Smooth muscle cell (in vitro differentiated cells): ENCODE data around the gene C16orf87. TPM values are rescaled to one million over a fixed set of nuclear protein-coding genes. Genes with fewer than 3 reads are reported as not detected.
"Not testable (repeated sequence)": the region's sequence is repeated elsewhere in the genome, so short reads cannot be mapped to it uniquely, and the experiment has no call there.

Source experiments
- DNase-seq: peaks from one replicate; lab custom pipeline; 2025; ENCODE audit not compliant: unreplicated experiment; lab: John Stamatoyannopoulos, UW
- H2AFZ ChIP-seq: fragments of 200-600 bp; sonication (generic); 2 replicates; pipeline ENCODE4 v1.6.0; 2016; ENCODE audit warnings: antibody characterized with exemption, low read depth, mild to moderate bottlenecking
- H3F3A ChIP-seq: fragments of 200-600 bp; sonication (generic); 2 replicates; pipeline ENCODE4 v1.6.0; 2017; ENCODE audit warnings: antibody characterized with exemption, low read depth
- H3K27ac ChIP-seq: fragments of 200-600 bp; sonication (generic); 2 replicates; pipeline ENCODE4 v1.5.1; 2016; ENCODE audit warnings: low read depth, mild to moderate bottlenecking
- H3K27me3 ChIP-seq: fragments of 200-600 bp; sonication (generic); 2 replicates; pipeline ENCODE4 v1.6.1; 2016; ENCODE audit warnings: low read depth, mild to moderate bottlenecking
- H3K36me3 ChIP-seq: fragments of 200-600 bp; sonication (generic); 2 replicates; pipeline ENCODE4 v1.5.1; 2016; ENCODE audit warnings: low read depth
- H3K4me1 ChIP-seq: fragments of 200-600 bp; sonication (generic); 2 replicates; pipeline ENCODE4 v1.5.1; 2016; ENCODE audit warnings: low read depth
- H3K4me2 ChIP-seq: fragments of 200-600 bp; sonication (generic); 2 replicates; pipeline ENCODE4 v1.6.0; 2016; ENCODE audit warnings: mild to moderate bottlenecking
- H3K4me3 ChIP-seq: fragments of 200-600 bp; sonication (generic); 2 replicates; pipeline ENCODE4 v1.5.1; 2016; ENCODE audit warnings: mild to moderate bottlenecking
- H3K79me2 ChIP-seq: fragments of 200-600 bp; sonication (generic); 2 replicates; pipeline ENCODE4 v1.6.0; 2016; ENCODE audit warnings: low read depth, mild to moderate bottlenecking
- H3K9ac ChIP-seq: fragments of 200-600 bp; sonication (generic); 2 replicates; pipeline ENCODE4 v1.6.0; 2016; ENCODE audit warnings: low read depth
- H3K9me3 ChIP-seq: fragments of 200-600 bp; sonication (generic); replicated peaks from 2 replicates; pipeline ENCODE4 v1.5.1; 2016; ENCODE audit warnings: low read depth
- H4K20me1 ChIP-seq: fragments of 200-600 bp; sonication (generic); 2 replicates; pipeline ENCODE4 v1.6.0; 2016; ENCODE audit warnings: low read depth
- WGBS: methylation state at CpG from one replicate; pipeline ENCODE4 v1.1.7; 2016; ENCODE audit warnings: low lambda C conversion rate; 5-methylcytosine and 5-hydroxymethylcytosine counted together
- polyA plus RNA-seq: library from polyadenylated mRNA; unstranded; fragments of >200 nt; fragmentation: Nextera tagmentation; extraction: Ambion mirVana; gene quantifications from 2 replicates; pipeline ENCODE4 v1.2.1, GENCODE V29; 2016
- total RNA-seq: library from RNA; depleted of rRNA; stranded (reverse); fragments of >200 nt; gene quantifications from 2 replicates; pipeline ENCODE4 v1.2.3, GENCODE V29; 2014
- TF ChIP-seq, protein P1 (sequence below): fragments of 200-600 bp; sonication (generic); IDR thresholded peaks from 2 replicates; pipeline ENCODE4 v1.5.1; 2017; ENCODE audit warnings: borderline replicate concordance, mild to moderate bottlenecking, antibody characterized with exemption; ENCODE audit not compliant: insufficient read depth, poor library complexity, severe bottlenecking

The C16orf87 gene, protein sequence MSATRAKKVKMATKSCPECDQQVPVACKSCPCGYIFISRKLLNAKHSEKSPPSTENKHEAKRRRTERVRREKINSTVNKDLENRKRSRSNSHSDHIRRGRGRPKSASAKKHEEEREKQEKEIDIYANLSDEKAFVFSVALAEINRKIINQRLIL
- 21.5 and 23.3 TPM in 2 replicates for total RNA-seq
- 19.6 and 25.3 TPM in 2 replicates for polyA plus RNA-seq

DNA sequence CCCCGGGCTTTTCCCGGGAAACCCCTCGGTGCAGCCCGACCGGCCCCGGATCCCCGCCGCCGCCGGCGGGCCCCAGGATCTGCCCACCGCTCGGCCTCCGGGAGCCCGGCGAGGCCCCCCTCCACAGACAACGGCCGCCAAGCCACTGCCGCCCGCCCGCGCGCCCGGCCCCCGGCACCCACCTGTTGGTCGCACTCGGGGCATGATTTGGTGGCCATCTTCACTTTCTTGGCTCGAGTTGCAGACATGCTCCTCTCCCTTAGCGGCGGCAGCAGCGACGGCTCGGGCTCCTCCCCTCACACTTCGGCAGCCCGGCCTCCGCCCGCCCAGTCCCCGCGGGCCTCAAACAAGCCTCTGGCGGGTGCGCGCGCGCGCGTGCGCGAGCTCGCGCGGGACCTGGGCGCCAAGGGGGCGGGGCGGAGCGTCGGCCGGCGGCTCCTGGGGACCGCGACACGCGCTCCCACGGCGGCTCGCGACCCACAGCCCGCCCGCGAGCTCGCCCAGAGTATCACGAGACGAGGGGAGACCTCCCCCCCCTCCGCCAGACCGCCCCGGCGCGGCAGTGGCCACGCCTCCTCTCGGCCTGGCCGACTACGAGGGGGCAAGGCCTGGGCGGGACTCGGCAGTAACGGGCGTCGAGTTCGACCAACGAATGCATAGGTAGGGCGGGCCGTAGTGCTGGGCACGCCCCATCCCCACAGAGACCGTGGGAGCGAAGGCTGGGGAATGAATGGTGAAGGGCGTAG, at the start of gene C16orf87:
Gene C16orf87 (minus strand): TSS at position 279 of the 746 bp plus-strand sequence. CDS start 31 bp downstream, at position 248.
- H3K27ac ChIP-seq, result peak within 1 kb of the TSS; percentile 88
- H4K20me1 ChIP-seq, result peaks cover 27% of the 10 kb centered on the region
- TF ChIP-seq, protein P1, sequence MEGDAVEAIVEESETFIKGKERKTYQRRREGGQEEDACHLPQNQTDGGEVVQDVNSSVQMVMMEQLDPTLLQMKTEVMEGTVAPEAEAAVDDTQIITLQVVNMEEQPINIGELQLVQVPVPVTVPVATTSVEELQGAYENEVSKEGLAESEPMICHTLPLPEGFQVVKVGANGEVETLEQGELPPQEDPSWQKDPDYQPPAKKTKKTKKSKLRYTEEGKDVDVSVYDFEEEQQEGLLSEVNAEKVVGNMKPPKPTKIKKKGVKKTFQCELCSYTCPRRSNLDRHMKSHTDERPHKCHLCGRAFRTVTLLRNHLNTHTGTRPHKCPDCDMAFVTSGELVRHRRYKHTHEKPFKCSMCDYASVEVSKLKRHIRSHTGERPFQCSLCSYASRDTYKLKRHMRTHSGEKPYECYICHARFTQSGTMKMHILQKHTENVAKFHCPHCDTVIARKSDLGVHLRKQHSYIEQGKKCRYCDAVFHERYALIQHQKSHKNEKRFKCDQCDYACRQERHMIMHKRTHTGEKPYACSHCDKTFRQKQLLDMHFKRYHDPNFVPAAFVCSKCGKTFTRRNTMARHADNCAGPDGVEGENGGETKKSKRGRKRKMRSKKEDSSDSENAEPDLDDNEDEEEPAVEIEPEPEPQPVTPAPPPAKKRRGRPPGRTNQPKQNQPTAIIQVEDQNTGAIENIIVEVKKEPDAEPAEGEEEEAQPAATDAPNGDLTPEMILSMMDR, result no peak
- H3K4me3 ChIP-seq, result peak within 1 kb of the TSS; percentile 94
- peak; percentile 92 for DNase-seq
- H3K9me3 ChIP-seq, result no peaks in the 10 kb centered on the region
- H3F3A ChIP-seq, result peaks cover 7% of the 10 kb centered on the region
- WGBS, result under 1% methylated on average over 87 of the region's 94 CpGs
- H3K4me1 ChIP-seq, result peaks cover 31% of the 10 kb centered on the region
- H2AFZ ChIP-seq, result peak within 1 kb of the TSS; percentile 98
- no peaks in the 10 kb centered on the region for H3K36me3 ChIP-seq
- H3K9ac ChIP-seq, result peak within 1 kb of the TSS; percentile 93
- peaks cover 40% of the 10 kb centered on the region for H3K79me2 ChIP-seq
- no peaks in the 10 kb centered on the region for H3K27me3 ChIP-seq
- peak within 1 kb of the TSS; percentile 96 for H3K4me2 ChIP-seq

- Histone ChIP-seq H3K4me3 (no peak overlapping the region), H2AFZ (no peak overlapping the region), H3K79me2 (no peaks in the 10 kb centered on the region), H3F3A (no peaks in the 10 kb centered on the region), H4K20me1 (no peaks in the 10 kb centered on the region), H3K9ac (no peak overlapping the region), H3K4me2 (no peak overlapping the region), H3K4me1 (no peaks in the 10 kb centered on the region), H3K27ac (no peak overlapping the region), H3K27me3 (no peaks in the 10 kb centered on the region), H3K36me3 (no peaks in the 10 kb centered on the region), H3K9me3 (no peaks in the 10 kb centered on the region)
- WGBS, result 97% methylated on average over 8 of the region's 8 CpGs
- TF ChIP-seq, protein P1, result no peak
- DNase-seq, result no peak
Measured at GRCh38 chr16:46875243-46875642, 44.3 kb upstream of the C16orf87 start.

DNA sequence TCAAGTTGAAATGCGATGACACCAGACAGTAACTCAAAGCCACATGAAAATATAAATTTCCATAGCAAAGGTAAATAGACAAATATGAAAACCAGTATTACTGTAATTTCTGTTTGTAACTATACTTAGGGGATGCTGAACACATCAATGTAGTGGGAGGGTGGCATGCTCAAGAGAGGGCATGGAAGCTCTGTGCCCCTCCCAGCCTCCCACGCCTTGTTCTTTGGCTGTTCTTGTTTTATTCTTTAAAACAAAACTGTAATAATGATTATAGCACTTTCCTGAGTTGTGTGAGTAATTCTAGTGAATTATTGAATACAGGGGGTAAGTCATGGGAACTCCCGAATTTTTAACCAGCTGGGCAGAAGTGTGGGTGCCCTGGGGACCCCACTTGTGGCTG, 42.2 kb upstream of the C16orf87 start:
- TF ChIP-seq, protein P1, result no peak
- H3K27me3 ChIP-seq, result no peaks in the 10 kb centered on the region
- H3K4me1 ChIP-seq, result no peaks in the 10 kb centered on the region
- H4K20me1 ChIP-seq, result no peaks in the 10 kb centered on the region
- no peak overlapping the region for H3K9ac ChIP-seq
- H3K9me3 ChIP-seq, result no peaks in the 10 kb centered on the region
- no peaks in the 10 kb centered on the region for H3F3A ChIP-seq
- H3K27ac ChIP-seq, result no peak overlapping the region
- no peaks in the 10 kb centered on the region for H3K36me3 ChIP-seq
- H3K79me2 ChIP-seq, result no peaks in the 10 kb centered on the region
- H3K4me3 ChIP-seq, result no peak overlapping the region
- 96% methylated on average over 3 of the region's 3 CpGs for WGBS
- H2AFZ ChIP-seq, result no peak overlapping the region
- no peak for DNase-seq
- H3K4me2 ChIP-seq, result no peak overlapping the region

DNA sequence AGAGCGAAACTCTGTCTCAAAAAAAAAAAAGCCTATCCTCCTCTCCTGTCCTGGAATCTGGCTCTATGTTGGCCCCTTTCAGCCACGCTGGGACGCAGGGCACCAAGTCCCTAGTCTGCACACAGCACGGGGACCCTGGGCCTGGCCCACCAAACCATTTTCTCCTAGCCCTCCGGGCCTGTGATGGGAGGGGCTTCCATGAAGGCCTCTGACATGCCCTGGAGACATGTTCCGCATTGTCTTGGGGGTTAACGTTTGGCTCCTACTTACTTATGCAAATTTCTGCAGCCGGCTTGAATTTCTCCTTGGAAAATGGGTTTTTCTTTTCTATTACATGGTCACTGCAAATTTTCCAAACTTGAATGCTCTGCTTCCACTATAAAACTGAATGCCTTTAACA, 40.6 kb upstream of the C16orf87 start:
- TF ChIP-seq, protein P1, result no peak

DNA sequence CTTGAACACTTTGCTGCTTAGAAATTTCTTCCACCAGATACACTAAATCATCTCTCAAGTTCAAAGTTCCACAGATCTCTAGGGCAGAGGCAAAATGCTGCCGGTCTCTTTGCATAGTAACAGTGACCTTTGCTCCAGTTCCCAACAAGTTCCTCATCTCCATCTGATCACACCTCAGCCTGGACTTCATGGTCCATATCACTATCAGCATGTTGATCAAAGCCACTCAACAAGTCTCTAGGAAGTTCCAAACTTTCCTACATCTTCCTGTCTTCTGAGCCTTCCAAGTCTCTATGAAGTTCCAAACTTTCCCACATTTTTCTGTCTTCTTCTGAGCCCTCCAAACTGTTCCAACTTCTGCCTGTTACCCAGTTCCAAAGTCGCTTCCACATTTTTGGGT, 37.9 kb upstream of the C16orf87 start:
- H3K27ac ChIP-seq, H3K79me2 ChIP-seq, H3K4me2 ChIP-seq, H3K9ac ChIP-seq, H3K4me1 ChIP-seq, H3K4me3 ChIP-seq, H4K20me1 ChIP-seq, H3F3A ChIP-seq, H3K27me3 ChIP-seq, H2AFZ ChIP-seq, H3K9me3 ChIP-seq, H3K36me3 ChIP-seq, DNase-seq: not testable (repeated sequence)
- WGBS, result 91% methylated on average over 2 of the region's 2 CpGs

More for the DNA sequence above, 40.6 kb upstream of the C16orf87 start:
- 65% methylated on average over 8 of the region's 8 CpGs for WGBS
- no peak overlapping the region for H3K27ac ChIP-seq
- H3K9ac ChIP-seq, result no peak overlapping the region
- no peaks in the 10 kb centered on the region for H3F3A ChIP-seq
- H3K4me1 ChIP-seq, result no peaks in the 10 kb centered on the region
- no peak overlapping the region for H2AFZ ChIP-seq
- DNase-seq, result no peak
- H3K4me2 ChIP-seq, result no peak overlapping the region
- no peaks in the 10 kb centered on the region for H3K9me3 ChIP-seq
- H3K4me3 ChIP-seq, result no peak overlapping the region
- H3K36me3 ChIP-seq, result no peaks in the 10 kb centered on the region
- no peaks in the 10 kb centered on the region for H3K79me2 ChIP-seq
- no peaks in the 10 kb centered on the region for H4K20me1 ChIP-seq
- no peaks in the 10 kb centered on the region for H3K27me3 ChIP-seq
